SJCRH30 (cell line): Measurements from ENCODE around the gene DNM1. TPM values are rescaled to one million over a fixed set of nuclear protein-coding genes. Genes with fewer than 3 reads are reported as not detected.

Experiments used
- DNase-seq, 2 experiments: peaks; one replicate each; pipeline ENCODE4 v3.0.0-alpha.2; 2015 to 2020
- H3K27ac ChIP-seq: fragments of 250-450 bp; sonication (Bioruptor Pico); 2 replicates; pipeline ENCODE4 v1.5.1; 2020; ENCODE audit warnings: mild to moderate bottlenecking, moderate library complexity
- H3K27me3 ChIP-seq: fragments of 250-450 bp; sonication (Bioruptor Pico); 2 replicates; pipeline ENCODE4 v1.5.1; 2020; ENCODE audit warnings: mild to moderate bottlenecking, moderate library complexity
- H3K36me3 ChIP-seq: fragments of 250-450 bp; sonication (Bioruptor Pico); 2 replicates; pipeline ENCODE4 v1.5.1; 2020; ENCODE audit warnings: mild to moderate bottlenecking, moderate library complexity
- H3K4me1 ChIP-seq: fragments of 250-450 bp; sonication (Bioruptor Pico); 2 replicates; pipeline ENCODE4 v1.5.1; 2020; ENCODE audit warnings: mild to moderate bottlenecking, moderate library complexity
- H3K4me3 ChIP-seq: fragments of 250-450 bp; sonication (Bioruptor Pico); 2 replicates; pipeline ENCODE4 v1.5.1; 2020; ENCODE audit warnings: mild to moderate bottlenecking, moderate library complexity
- H3K9me3 ChIP-seq: fragments of 250-450 bp; sonication (Bioruptor Pico); replicated peaks from 2 replicates; pipeline ENCODE4 v1.5.1; 2020; ENCODE audit warnings: mild to moderate bottlenecking, moderate library complexity
- total RNA-seq: library from RNA; depleted of rRNA; stranded (reverse); fragments of >200 nt; shearing (Covaris generic); gene quantifications from 2 replicates; pipeline ENCODE4 v1.2.3, GENCODE V29; 2014

DNM1 gene
- total RNA-seq, 1 experiment from 2014 or later = 3.8 TPM

GRCh38 chr9:128206916-128207910, 4.0 kb downstream of the DNM1 start:
- Histone ChIP-seq H3K27ac (no peak overlapping the region), H3K4me1 (peaks cover 3% of the 10 kb centered on the region; the same call in 1 of the 2 replicates), H3K4me3 (no peak overlapping the region), H3K36me3 (no peaks in the 10 kb centered on the region), H3K9me3 (no peaks in the 10 kb centered on the region), H3K27me3 (peaks cover 18% of the 10 kb centered on the region; the same call in 1 of the 2 replicates)
- no peak for DNase-seq

GRCh38 chr9:128208386-128208785, 5.2 kb downstream of the DNM1 start:
- H3K4me1 ChIP-seq = peaks cover 3% of the 10 kb centered on the region; the same call in 1 of the 2 replicates
- peaks cover 21% of the 10 kb centered on the region; the same call in 1 of the 2 replicates for H3K27me3 ChIP-seq
- no peak overlapping the region for H3K4me3 ChIP-seq
- H3K36me3 ChIP-seq = no peaks in the 10 kb centered on the region
- DNase-seq = no peak
- no peak overlapping the region for H3K27ac ChIP-seq
- H3K9me3 ChIP-seq = no peaks in the 10 kb centered on the region

GRCh38 chr9:128208946-128209669, 5.9 kb downstream of the DNM1 start:
- peaks cover 18% of the 10 kb centered on the region; the same call in 1 of the 2 replicates for H3K27me3 ChIP-seq
- H3K9me3 ChIP-seq = no peaks in the 10 kb centered on the region
- no peak overlapping the region for H3K4me3 ChIP-seq
- H3K27ac ChIP-seq = no peak overlapping the region
- no peaks in the 10 kb centered on the region for H3K36me3 ChIP-seq
- no peak for DNase-seq
- H3K4me1 ChIP-seq = peaks cover 3% of the 10 kb centered on the region; the same call in 1 of the 2 replicates

- H3K9me3 ChIP-seq = no peaks in the 10 kb centered on the region
- no peaks in the 10 kb centered on the region for H3K4me1 ChIP-seq
- no peak overlapping the region for H3K27ac ChIP-seq
- no peak overlapping the region for H3K4me3 ChIP-seq
- no peak for DNase-seq
- H3K36me3 ChIP-seq = no peaks in the 10 kb centered on the region
- peaks cover 6% of the 10 kb centered on the region; the same call in 1 of the 2 replicates for H3K27me3 ChIP-seq
Observed at GRCh38 chr9:128211186-128211980, 8.2 kb downstream of the DNM1 start.

GRCh38 chr9:128211981-128212281, 8.8 kb downstream of the DNM1 start:
- DNase-seq = no peak
- H3K4me1 ChIP-seq = no peaks in the 10 kb centered on the region
- H3K36me3 ChIP-seq = no peaks in the 10 kb centered on the region
- H3K27me3 ChIP-seq = peaks cover 6% of the 10 kb centered on the region; the same call in 1 of the 2 replicates
- H3K9me3 ChIP-seq = no peaks in the 10 kb centered on the region
- H3K4me3 ChIP-seq = no peak overlapping the region
- H3K27ac ChIP-seq = no peak overlapping the region

GRCh38 chr9:128213746-128214497, 10.7 kb downstream of the DNM1 start:
- Histone ChIP-seq H3K27ac (no peak overlapping the region), H3K9me3 (no peaks in the 10 kb centered on the region), H3K36me3 (no peaks in the 10 kb centered on the region), H3K27me3 (peaks cover 6% of the 10 kb centered on the region; the same call in 1 of the 2 replicates), H3K4me3 (no peak overlapping the region), H3K4me1 (no peaks in the 10 kb centered on the region)
- no peak for DNase-seq

GRCh38 chr9:128214571-128215490, 11.7 kb downstream of the DNM1 start:
- Histone ChIP-seq H3K27me3 (peaks cover 6% of the 10 kb centered on the region; the same call in 1 of the 2 replicates), H3K4me3 (no peak overlapping the region), H3K27ac (no peak overlapping the region), H3K9me3 (no peaks in the 10 kb centered on the region), H3K4me1 (no peaks in the 10 kb centered on the region), H3K36me3 (no peaks in the 10 kb centered on the region)
- DNase-seq = no peak

GRCh38 chr9:128215491-128216409, 12.6 kb downstream of the DNM1 start:
- Histone ChIP-seq H3K27me3 (peaks cover 6% of the 10 kb centered on the region; the same call in 1 of the 2 replicates), H3K4me1 (no peaks in the 10 kb centered on the region), H3K4me3 (no peak overlapping the region), H3K27ac (no peak overlapping the region), H3K9me3 (no peaks in the 10 kb centered on the region), H3K36me3 (no peaks in the 10 kb centered on the region)
- DNase-seq = no peak

GRCh38 chr9:128216781-128217553, 13.8 kb downstream of the DNM1 start:
- Histone ChIP-seq H3K36me3 (no peaks in the 10 kb centered on the region), H3K27me3 (peaks cover 6% of the 10 kb centered on the region; the same call in 1 of the 2 replicates), H3K4me3 (no peak overlapping the region), H3K4me1 (no peaks in the 10 kb centered on the region), H3K9me3 (no peaks in the 10 kb centered on the region), H3K27ac (no peak overlapping the region)
- DNase-seq = no peak

- H3K4me3 ChIP-seq = peak overlapping the region; percentile 48
Observed at GRCh38 chr9:128218172-128218517, 15.0 kb downstream of the DNM1 start.

GRCh38 chr9:128218518-128219389, 15.6 kb downstream of the DNM1 start:
- Histone ChIP-seq H3K27ac (no peak overlapping the region), H3K36me3 (no peaks in the 10 kb centered on the region), H3K4me3 (peak overlapping the region; percentile 48), H3K9me3 (no peaks in the 10 kb centered on the region), H3K4me1 (no peaks in the 10 kb centered on the region), H3K27me3 (no peaks in the 10 kb centered on the region)
- DNase-seq = peak; percentile 94 to 95

More at GRCh38 chr9:128218172-128218517, 15.0 kb downstream of the DNM1 start:
- Histone ChIP-seq H3K9me3 (no peaks in the 10 kb centered on the region), H3K27me3 (no peaks in the 10 kb centered on the region), H3K27ac (no peak overlapping the region), H3K36me3 (no peaks in the 10 kb centered on the region), H3K4me1 (no peaks in the 10 kb centered on the region)
- no peak for DNase-seq
